BE2C (cell line): ENCODE data around the gene SND1.

Experiments used
- DNase-seq: peaks from one replicate; pipeline ENCODE4 v3.0.0-alpha.2; 2020
- H3K27me3 ChIP-seq: fragments of 250-450 bp; sonication (Bioruptor Pico); 2 replicates; pipeline ENCODE4 v1.5.1; 2020; ENCODE audit warnings: mild to moderate bottlenecking
- H3K36me3 ChIP-seq: fragments of 250-450 bp; sonication (Bioruptor Pico); 2 replicates; pipeline ENCODE4 v1.5.1; 2020; ENCODE audit warnings: mild to moderate bottlenecking
- H3K4me1 ChIP-seq: fragments of 250-450 bp; sonication (Bioruptor Pico); 2 replicates; pipeline ENCODE4 v1.5.1; 2020
- H3K4me3 ChIP-seq: 2 replicates; pipeline ENCODE4 v1.5.1; 2011; ENCODE audit warnings: low read depth, low read length
- H3K9me3 ChIP-seq: fragments of 250-450 bp; sonication (Bioruptor Pico); 2 replicates; pipeline ENCODE4 v1.5.1; 2020
- CTCF ChIP-seq: IDR thresholded peaks from 2 replicates; pipeline ENCODE4 v1.5.1; 2012; ENCODE audit warnings: mild to moderate bottlenecking, low read depth, low read length

The SND1 gene

DNA sequence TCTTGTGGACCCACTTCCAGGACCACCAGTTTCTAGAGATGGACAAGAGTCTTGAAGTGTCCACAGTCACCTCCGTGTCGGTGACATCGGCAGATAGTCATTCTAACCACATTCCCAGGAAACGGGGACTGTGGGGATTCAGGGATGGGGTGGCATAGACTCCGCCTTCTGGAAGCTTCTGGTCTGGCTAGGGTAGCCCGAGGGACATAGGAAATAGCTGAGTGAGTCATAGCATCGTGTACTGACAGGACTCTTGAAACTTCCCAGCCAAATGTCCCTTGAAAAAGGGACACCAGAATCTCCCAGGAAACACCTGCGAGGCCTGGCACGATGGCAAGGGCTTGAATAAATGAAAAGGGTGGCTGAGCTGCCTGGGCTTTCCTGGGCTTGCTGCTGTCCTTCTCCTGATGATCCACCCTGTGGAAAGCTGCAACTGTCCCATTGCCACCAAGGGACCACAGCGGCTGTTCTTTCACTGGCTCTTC, 463.4 kb downstream of the SND1 start:
- Histone ChIP-seq H3K4me1 (no peaks in the 10 kb centered on the region; the same call in 1 of the 2 replicates), H3K36me3 (no peaks in the 10 kb centered on the region), H3K9me3 (no peaks in the 10 kb centered on the region), H3K4me3 (no peak overlapping the region), H3K27me3 (no peaks in the 10 kb centered on the region)
- DNase-seq, result no peak
- TF ChIP-seq CTCF, result no peak

GRCh38 chr7:128115821-128116723, 464.1 kb downstream of the SND1 start:
- no peak for DNase-seq
- no peaks in the 10 kb centered on the region; the same call in 1 of the 2 replicates for H3K4me1 ChIP-seq
- H3K4me3 ChIP-seq, result no peak overlapping the region
- no peaks in the 10 kb centered on the region for H3K27me3 ChIP-seq
- H3K9me3 ChIP-seq, result no peaks in the 10 kb centered on the region
- no peak for TF ChIP-seq CTCF
- no peaks in the 10 kb centered on the region for H3K36me3 ChIP-seq

- Histone ChIP-seq H3K9me3 (no peaks in the 10 kb centered on the region), H3K27me3 (no peaks in the 10 kb centered on the region), H3K4me1 (peaks cover 3% of the 10 kb centered on the region), H3K36me3 (no peaks in the 10 kb centered on the region), H3K4me3 (no peak overlapping the region)
- DNase-seq, result no peak
- TF ChIP-seq CTCF, result no peak
Measured at GRCh38 chr7:128116740-128117139, 464.7 kb downstream of the SND1 start.

GRCh38 chr7:128117691-128118090, 465.7 kb downstream of the SND1 start:
- Histone ChIP-seq H3K27me3 (no peaks in the 10 kb centered on the region), H3K36me3 (no peaks in the 10 kb centered on the region), H3K9me3 (no peaks in the 10 kb centered on the region), H3K4me3 (no peak overlapping the region), H3K4me1 (peaks cover 5% of the 10 kb centered on the region)
- DNase-seq, result no peak
- TF ChIP-seq CTCF, result no peak

DNA sequence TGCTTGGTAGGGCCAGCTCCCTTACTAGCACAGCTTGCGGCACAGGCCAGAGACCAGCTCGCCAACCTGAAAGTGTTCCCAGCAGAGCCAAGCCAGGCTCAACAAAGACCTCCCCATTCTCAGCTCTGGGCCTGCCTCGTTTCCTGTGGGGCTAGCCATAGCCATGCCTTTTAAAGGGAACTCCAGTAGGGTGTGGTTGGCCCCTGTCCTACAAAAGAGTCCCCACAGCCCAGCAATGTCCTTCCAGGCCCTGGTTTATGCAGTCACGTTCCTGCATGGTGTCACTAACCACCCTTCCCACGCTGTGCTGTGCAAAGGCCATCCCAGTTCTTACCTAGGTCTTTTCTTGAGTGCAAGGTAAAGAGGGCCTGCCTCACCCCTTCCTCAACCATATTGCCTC, 467.0 kb downstream of the SND1 start:
- no peak for DNase-seq
- peaks cover 5% of the 10 kb centered on the region for H3K4me1 ChIP-seq
- H3K36me3 ChIP-seq, result no peaks in the 10 kb centered on the region
- no peaks in the 10 kb centered on the region for H3K27me3 ChIP-seq
- H3K9me3 ChIP-seq, result no peaks in the 10 kb centered on the region
- TF ChIP-seq CTCF, result no peak
- no peak overlapping the region for H3K4me3 ChIP-seq

DNA sequence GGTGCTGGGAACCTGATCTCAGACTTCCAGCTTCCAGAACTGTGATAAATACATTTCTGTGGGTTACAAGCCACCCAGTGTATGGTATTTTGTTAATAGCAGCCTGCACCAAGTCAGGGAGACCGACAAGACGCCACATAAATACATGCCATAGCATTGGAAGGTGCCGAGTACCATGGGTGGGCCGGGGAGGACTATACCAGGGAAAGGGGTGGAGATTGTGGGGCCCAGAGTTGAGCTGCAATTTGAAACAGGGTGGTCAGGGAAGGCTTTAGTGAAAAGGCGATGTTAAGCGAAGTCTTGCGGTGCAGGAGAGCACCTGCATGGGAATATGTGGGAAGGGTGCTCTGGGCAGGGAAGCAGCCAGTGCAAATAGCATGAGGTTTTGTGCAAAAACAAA, 468.1 kb downstream of the SND1 start:
- no peaks in the 10 kb centered on the region for H3K36me3 ChIP-seq
- no peak for TF ChIP-seq CTCF
- no peak overlapping the region for H3K4me3 ChIP-seq
- no peak for DNase-seq
- H3K9me3 ChIP-seq, result no peaks in the 10 kb centered on the region
- H3K27me3 ChIP-seq, result no peaks in the 10 kb centered on the region
- H3K4me1 ChIP-seq, result peaks cover 5% of the 10 kb centered on the region
